HG02571 (cell line): ENCODE results near the gene BRINP1.

Experiments
- ATAC-seq: cut with Tn5 transposase; IDR thresholded peaks from one replicate; pipeline ENCODE4 v1.9.1; 2021; ENCODE audit warnings: mild to moderate bottlenecking, moderate library complexity; ENCODE audit not compliant: unreplicated experiment

BRINP1 gene

GRCh38 chr9:119368681-119369581 lies at the start of gene BRINP1:
Gene BRINP1, minus strand, starts transcription at chr9:119369435. Its CDS starts 56,080 bp downstream, at chr9:119313355.
- no peak for ATAC-seq

- ATAC-seq = no peak
Observed at GRCh38 chr9:119418721-119419120, 49.5 kb upstream of the BRINP1 start.

- no peak for ATAC-seq
Observed at GRCh38 chr9:119416793-119417192, 47.6 kb upstream of the BRINP1 start.

GRCh38 chr9:119412399-119412798 lies 43.2 kb upstream of the BRINP1 start:
- ATAC-seq = no peak

GRCh38 chr9:119409552-119409951 lies 40.3 kb upstream of the BRINP1 start:
- no peak for ATAC-seq

- no peak for ATAC-seq
Observed at GRCh38 chr9:119400606-119401005, 31.4 kb upstream of the BRINP1 start.

- ATAC-seq = no peak
Observed at GRCh38 chr9:119398350-119398749, 29.1 kb upstream of the BRINP1 start.

- ATAC-seq = no peak
Observed at GRCh38 chr9:119391878-119392277, 22.6 kb upstream of the BRINP1 start.

- ATAC-seq = no peak
Observed at GRCh38 chr9:119375892-119376291, 6.7 kb upstream of the BRINP1 start.

- no peak for ATAC-seq
Observed at GRCh38 chr9:119372951-119373350, 3.7 kb upstream of the BRINP1 start.

GRCh38 chr9:119370816-119371215 lies 1.6 kb upstream of the BRINP1 start:
- ATAC-seq = no peak

GRCh38 chr9:119369680-119370366 lies 588 bp upstream of the BRINP1 start:
- no peak for ATAC-seq

GRCh38 chr9:119368179-119368578 lies 1.1 kb downstream of the BRINP1 start:
- ATAC-seq = no peak

GRCh38 chr9:119367683-119368075 lies 1.6 kb downstream of the BRINP1 start:
- no peak for ATAC-seq

GRCh38 chr9:119366909-119367682 lies 2.1 kb downstream of the BRINP1 start:
- no peak for ATAC-seq

- no peak for ATAC-seq
Observed at GRCh38 chr9:119365291-119366027, 3.8 kb downstream of the BRINP1 start.

GRCh38 chr9:119360237-119360636 lies 9.0 kb downstream of the BRINP1 start:
- no peak for ATAC-seq

GRCh38 chr9:119357336-119358096 lies 11.7 kb downstream of the BRINP1 start:
- ATAC-seq = no peak

GRCh38 chr9:119349351-119349825 lies 19.8 kb downstream of the BRINP1 start:
- no peak for ATAC-seq
